OCI-LY3 (cell line): ENCODE results near the gene RAB6A.

Experiments
- CTCF ChIP-seq: fragments of 200-600, 300-600 bp; sonication (generic); IDR thresholded peaks from 2 replicates; pipeline ENCODE4 v1.5.1; 2014; ENCODE audit warnings: antibody characterized with exemption, low read length, low read depth
- EZH2phosphoT487 ChIP-seq: fragments of 200-600 bp; shearing (Covaris generic); IDR thresholded peaks from 2 replicates; pipeline ENCODE4 v1.6.1; 2018; ENCODE audit warnings: antibody characterized with exemption, mixed run types, low read depth

GRCh38 chr11:73629907-73630306, 131.0 kb downstream of the RAB6A start:
- no peak for TF ChIP-seq EZH2phosphoT487
- no peak for TF ChIP-seq CTCF
